ENCODE data around the gene CRTC2. TPM values are rescaled to one million over a fixed set of nuclear protein-coding genes. Genes with fewer than 3 reads are reported as not detected.

The CRTC2 gene
- total and polyA plus RNA-seq, 2 of the 4 experiments (the other 2 are of a cell fraction): 2.7 to 20.1 TPM

DNA sequence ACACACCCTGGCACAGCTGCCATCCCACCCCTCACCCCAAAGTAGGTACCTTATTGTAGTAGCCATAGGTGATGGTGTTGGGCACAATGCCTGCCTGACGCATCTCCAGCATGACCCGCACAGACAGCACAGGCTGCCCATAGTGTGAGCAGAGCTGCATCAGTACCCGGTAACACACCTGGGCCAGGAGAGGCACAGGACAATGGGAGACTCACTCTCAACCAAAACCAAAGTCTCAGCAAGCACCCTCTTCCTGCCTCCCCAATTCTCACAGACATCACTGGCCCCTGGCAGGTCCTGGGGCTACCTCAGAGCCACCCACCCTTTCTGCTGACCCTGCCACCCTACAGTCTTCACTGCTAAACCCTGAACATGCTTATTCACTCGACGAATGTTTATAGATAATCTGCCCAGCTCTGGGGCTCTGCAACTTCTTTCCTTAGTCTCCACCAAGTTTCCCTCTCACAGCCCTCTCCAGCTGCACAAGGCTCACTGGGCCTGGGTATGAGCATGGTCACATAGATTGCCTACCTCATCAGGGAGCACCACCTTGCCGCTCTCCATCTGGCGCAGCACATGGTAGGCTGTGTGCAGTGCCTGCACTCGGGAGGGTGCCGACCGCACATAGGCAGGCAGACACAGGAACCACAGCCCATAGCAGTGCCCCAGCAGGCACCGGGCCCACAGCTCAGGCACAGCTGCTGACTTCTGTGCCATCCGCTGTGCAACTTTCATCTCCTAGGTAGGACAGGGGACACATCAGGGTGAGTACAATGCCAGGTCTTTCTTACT, 22.2 kb downstream of the CRTC2 start:
- Histone ChIP-seq H3K9ac (ENCODE audit: low read depth, low read length) (no peak overlapping the region), H3K4ac (ENCODE audit: low read depth, low read length) (no peak overlapping the region), H2AK5ac (ENCODE audit: low read depth, low read length) (no peak overlapping the region), H3K18ac (ENCODE audit: low read depth, low read length) (no peak overlapping the region), H4K20me1 (ENCODE audit: insufficient read depth, low read length) (no peaks in the 10 kb centered on the region), H3K9me3 (ENCODE audit: control insufficient read depth, insufficient read depth, low read length) (no peaks in the 10 kb centered on the region), H4K5ac (ENCODE audit: low read depth, low read length) (no peak overlapping the region), H3K27me3 (ENCODE audit: control insufficient read depth, insufficient read depth, low read length) (no peaks in the 10 kb centered on the region), H2BK5ac (ENCODE audit: low read depth, low read length, poor library complexity, severe bottlenecking) (no peak overlapping the region), H2AFZ (replicated peaks; ENCODE audit: low read length, poor library complexity) (no peak overlapping the region), H2BK120ac (ENCODE audit: low read depth, low read length) (no peak overlapping the region), H2BK20ac (ENCODE audit: low read depth, low read length) (no peak overlapping the region), H3K79me1 (ENCODE audit: low read depth in 1 of 2, low read length in 2 of 2) (peaks cover 0 to 8% of the 10 kb centered on the region in 2 experiments; a peak in 2 of 4 replicates), H3K4me1 (ENCODE audit: control insufficient read depth, insufficient read depth, low read length) (no peaks in the 10 kb centered on the region), H4K8ac (ENCODE audit: low read depth in 2 of 2, low read length in 2 of 2) (no peak overlapping the region), H3K23ac (ENCODE audit: low read depth, low read length) (no peak overlapping the region), H4K91ac (ENCODE audit: insufficient read depth, low read depth, low read length) (no peak overlapping the region), H3K27ac (ENCODE audit: insufficient read depth, low read length) (no peak overlapping the region), H2AK9ac (replicated peaks; ENCODE audit: low read depth, low read length, poor library complexity) (peak overlapping the region; percentile 65), H3K4me2 (ENCODE audit: low read depth, low read length) (no peak overlapping the region), H2BK15ac (ENCODE audit: low read depth, low read length) (no peak overlapping the region), H3K9me1 (ENCODE audit: insufficient read depth, low read length) (peaks cover 3% of the 10 kb centered on the region; the same call in 1 of the 2 replicates), H3K14ac (replicated peaks; ENCODE audit: low read depth, low read length) (no peak overlapping the region), H3K36me3 (ENCODE audit: control insufficient read depth, insufficient read depth, low read length) (peaks cover 79% of the 10 kb centered on the region), H3K56ac (ENCODE audit: extremely low read depth, insufficient read depth, low read length) (no peak overlapping the region), H3K4me3 (ENCODE audit: insufficient read depth, low read depth, low read length) (no peak overlapping the region)
- ChIA-PET CTCF (no interaction called here), POLR2A (ENCODE audit: unreplicated experiment) (no interaction called here)
- ATAC-seq (ENCODE audit: low read depth) (no peak), DNase-seq (no peak)
- intact Hi-C loops (cut with micrococcal nuclease): no loop called here
- dilution Hi-C loops (cut with HindIII; ENCODE audit: low sequenced_read_pairs, unreplicated experiment): no loop called here
- TF ChIP-seq, protein P1, sequence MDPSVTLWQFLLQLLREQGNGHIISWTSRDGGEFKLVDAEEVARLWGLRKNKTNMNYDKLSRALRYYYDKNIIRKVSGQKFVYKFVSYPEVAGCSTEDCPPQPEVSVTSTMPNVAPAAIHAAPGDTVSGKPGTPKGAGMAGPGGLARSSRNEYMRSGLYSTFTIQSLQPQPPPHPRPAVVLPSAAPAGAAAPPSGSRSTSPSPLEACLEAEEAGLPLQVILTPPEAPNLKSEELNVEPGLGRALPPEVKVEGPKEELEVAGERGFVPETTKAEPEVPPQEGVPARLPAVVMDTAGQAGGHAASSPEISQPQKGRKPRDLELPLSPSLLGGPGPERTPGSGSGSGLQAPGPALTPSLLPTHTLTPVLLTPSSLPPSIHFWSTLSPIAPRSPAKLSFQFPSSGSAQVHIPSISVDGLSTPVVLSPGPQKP (IDR thresholded peaks at IDR 0.05; ENCODE audit: borderline replicate concordance, low read depth, low read length): no peak
- TF ChIP-seq FOS (IDR thresholded peaks at IDR 0.05; ENCODE audit: low read depth, low read length) (no peak), NFE2L2 (IDR thresholded peaks at IDR 0.05; ENCODE audit: low read depth, low read length) (no peak), MAFK (IDR thresholded peaks at IDR 0.05; ENCODE audit: low read depth, low read length) (no peak), CEBPB (IDR thresholded peaks at IDR 0.05; ENCODE audit: low read depth, low read length) (no peak), RAD21 (IDR thresholded peaks at IDR 0.05; ENCODE audit: low read length) (no peak)
- TF ChIP-seq, protein P2, sequence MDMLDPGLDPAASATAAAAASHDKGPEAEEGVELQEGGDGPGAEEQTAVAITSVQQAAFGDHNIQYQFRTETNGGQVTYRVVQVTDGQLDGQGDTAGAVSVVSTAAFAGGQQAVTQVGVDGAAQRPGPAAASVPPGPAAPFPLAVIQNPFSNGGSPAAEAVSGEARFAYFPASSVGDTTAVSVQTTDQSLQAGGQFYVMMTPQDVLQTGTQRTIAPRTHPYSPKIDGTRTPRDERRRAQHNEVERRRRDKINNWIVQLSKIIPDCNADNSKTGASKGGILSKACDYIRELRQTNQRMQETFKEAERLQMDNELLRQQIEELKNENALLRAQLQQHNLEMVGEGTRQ (IDR thresholded peaks at IDR 0.05; ENCODE audit: low read depth, low read length): no peak
- TF ChIP-seq, protein P3, sequence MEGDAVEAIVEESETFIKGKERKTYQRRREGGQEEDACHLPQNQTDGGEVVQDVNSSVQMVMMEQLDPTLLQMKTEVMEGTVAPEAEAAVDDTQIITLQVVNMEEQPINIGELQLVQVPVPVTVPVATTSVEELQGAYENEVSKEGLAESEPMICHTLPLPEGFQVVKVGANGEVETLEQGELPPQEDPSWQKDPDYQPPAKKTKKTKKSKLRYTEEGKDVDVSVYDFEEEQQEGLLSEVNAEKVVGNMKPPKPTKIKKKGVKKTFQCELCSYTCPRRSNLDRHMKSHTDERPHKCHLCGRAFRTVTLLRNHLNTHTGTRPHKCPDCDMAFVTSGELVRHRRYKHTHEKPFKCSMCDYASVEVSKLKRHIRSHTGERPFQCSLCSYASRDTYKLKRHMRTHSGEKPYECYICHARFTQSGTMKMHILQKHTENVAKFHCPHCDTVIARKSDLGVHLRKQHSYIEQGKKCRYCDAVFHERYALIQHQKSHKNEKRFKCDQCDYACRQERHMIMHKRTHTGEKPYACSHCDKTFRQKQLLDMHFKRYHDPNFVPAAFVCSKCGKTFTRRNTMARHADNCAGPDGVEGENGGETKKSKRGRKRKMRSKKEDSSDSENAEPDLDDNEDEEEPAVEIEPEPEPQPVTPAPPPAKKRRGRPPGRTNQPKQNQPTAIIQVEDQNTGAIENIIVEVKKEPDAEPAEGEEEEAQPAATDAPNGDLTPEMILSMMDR (conservative IDR thresholded peaks at IDR 0.05; ENCODE audit: low read depth, low read length): no peak
- 100% methylated on average over 4 of the region's 12 CpGs; no CpG with 5 or more reads in 1 of the 2 experiments for WGBS, 2 experiments (ENCODE audit: extremely low coverage in 2 of 2, insufficient read length in 1 of 2)
- no TSS peak for BruUV-seq (replicated peaks)
- in situ Hi-C loops (cut with MboI; ENCODE audit: low sequenced_read_pairs): no loop called here

Measured in IMR-90 (cell line).